KBM-7 (cell line): ENCODE measurements around the gene SCGB1C2.

ENCODE experiments used
- DNase-seq: peaks from one replicate; pipeline ENCODE4 v3.0.0-alpha.2; 2015
- in situ Hi-C: fragments of 300-500 bp; cut with MboI; formaldehyde crosslinking; loops from 2 replicates; pipeline ENCODE4 v1.14.3; 2020; ENCODE audit warnings: low sequenced_read_pairs, low pct_unique_long_range_greater_than_20kb, mixed read lengths

The SCGB1C2 gene

DNA sequence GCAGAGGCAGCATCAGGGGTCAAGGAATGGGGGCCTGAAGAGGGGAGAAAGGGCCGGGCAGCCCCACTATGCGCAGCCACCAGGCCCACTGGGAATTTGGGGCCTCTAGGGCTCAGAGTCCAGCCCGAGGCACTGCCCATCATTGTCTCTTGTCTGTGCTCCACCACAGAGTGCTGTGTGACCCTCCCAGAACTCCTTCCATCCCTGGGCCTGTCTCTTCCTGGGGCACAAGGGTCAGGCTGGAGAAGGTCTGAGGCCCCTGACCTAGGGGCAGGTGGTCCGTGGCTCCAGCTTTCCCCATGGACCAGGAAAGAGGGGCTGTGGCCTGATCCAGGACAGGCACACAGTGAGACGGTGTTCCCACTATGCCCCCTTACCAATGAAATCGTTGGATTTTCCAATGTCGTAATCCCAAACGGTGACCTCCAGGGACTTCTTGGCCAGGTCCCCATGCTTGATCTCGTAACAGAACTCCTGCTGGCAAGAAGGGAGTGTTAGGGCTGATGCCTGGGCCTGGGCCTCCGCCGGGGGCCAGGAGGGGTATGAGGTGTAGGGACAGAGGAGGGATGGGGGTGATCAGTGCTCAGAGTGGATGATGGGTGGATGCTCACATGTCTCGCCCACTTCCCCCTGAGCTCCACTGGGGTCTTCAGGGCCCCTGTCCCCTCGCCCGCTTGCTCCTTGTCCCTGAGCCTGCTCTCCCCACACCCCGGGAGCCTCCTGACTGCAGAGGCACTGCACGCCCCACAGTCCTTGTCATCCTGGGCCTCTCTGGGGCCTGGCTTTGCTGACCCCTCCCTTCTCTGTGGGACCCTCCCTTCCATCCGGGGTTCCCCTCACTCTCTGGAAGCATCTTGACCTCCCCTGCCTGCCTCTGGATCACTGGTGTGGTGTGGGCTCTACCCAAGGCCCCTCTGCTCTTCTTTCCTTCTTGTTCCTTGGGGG lies 10.7 kb downstream of the SCGB1C2 start:
- in situ Hi-C loops, result no loop called here
- DNase-seq, result no peak

DNA sequence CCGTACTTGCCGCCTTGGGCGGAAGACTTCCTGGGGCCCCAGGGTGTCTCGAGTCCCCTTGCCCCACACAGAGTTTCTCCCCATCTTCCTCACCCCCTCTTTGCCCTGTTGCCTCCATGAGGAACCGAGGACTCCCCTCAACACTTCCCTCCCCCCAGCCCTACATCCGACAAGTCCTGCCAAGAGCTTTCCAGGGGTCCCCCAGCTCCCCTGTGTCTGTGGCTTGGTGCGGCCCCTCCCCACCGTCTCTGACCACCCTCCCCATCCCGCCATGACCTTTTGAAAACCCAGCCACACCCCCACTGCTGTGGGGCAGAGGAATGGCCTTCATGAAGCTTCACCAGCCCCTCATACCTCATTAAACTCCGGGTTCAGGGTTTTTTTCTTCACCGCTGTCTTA lies 11.4 kb downstream of the SCGB1C2 start:
- in situ Hi-C loops, result no loop called here
- DNase-seq, result no peak

DNA sequence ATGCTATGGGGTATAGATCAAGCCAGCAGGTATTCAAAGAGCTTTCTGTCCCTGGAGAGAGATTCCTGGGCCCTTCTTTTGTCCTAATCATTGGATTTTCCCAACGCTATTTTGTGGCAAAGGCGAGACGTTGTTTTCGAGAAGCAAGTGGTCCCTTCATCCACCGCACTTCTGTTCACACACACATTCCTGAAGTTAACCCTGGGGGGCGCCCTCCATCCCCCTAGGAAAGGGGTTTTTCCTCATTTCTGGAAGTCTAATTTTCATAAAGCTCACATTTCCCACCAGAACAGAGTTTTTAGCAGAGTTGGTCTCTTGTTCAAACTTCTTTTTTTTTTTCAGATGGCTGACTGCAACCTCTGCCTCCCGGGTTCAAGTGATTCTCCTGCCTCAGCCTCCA lies 11.9 kb downstream of the SCGB1C2 start:
- no peak for DNase-seq
- in situ Hi-C loops, result no loop called here

DNA sequence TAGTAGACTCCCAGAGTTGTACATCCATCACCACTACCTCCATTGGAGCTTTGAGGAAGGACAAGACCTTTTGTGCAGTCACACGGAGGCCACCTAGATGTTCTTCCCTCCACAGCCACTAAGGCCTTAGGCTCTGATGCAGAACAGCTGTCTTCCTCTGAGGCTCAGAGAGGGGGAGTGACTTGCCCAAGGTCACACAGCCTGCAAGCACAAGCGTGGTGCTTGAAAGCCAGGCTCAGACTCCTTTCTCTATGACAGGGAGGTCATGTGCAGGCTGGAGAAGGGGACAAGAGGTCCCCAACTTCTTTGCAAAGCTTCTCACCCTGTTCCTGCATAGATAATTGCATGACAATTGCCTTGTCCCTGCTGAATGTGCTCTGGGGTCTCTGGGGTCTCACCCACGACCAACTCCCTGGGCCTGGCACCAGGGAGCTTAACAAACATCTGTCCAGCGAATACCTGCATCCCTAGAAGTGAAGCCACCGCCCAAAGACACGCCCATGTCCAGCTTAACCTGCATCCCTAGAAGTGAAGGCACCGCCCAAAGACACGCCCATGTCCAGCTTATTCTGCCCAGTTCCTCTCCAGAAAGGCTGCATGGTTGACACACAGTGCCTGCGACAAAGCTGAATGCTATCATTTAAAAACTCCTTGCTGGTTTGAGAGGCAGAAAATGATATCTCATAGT lies 12.7 kb downstream of the SCGB1C2 start:
- in situ Hi-C loops, result no loop called here
- no peak for DNase-seq

- no peak for DNase-seq
- in situ Hi-C loops, result no loop called here
Observed at GRCh38 chr17:151004-151403, 13.6 kb downstream of the SCGB1C2 start.

GRCh38 chr17:151886-152859 lies 14.8 kb downstream of the SCGB1C2 start:
- in situ Hi-C loops, result no loop called here
- no peak for DNase-seq

- in situ Hi-C loops, result no loop called here
- no peak for DNase-seq
Observed at GRCh38 chr17:152860-153420, 15.6 kb downstream of the SCGB1C2 start.

- in situ Hi-C loops, result no loop called here
- DNase-seq, result no peak
Observed at GRCh38 chr17:153851-154250, 16.5 kb downstream of the SCGB1C2 start.

- DNase-seq, result no peak
- in situ Hi-C loops, result no loop called here
Observed at GRCh38 chr17:155576-155975, 18.2 kb downstream of the SCGB1C2 start.

GRCh38 chr17:156094-156621 lies 18.8 kb downstream of the SCGB1C2 start:
- no peak for DNase-seq
- in situ Hi-C loops, result no loop called here

DNA sequence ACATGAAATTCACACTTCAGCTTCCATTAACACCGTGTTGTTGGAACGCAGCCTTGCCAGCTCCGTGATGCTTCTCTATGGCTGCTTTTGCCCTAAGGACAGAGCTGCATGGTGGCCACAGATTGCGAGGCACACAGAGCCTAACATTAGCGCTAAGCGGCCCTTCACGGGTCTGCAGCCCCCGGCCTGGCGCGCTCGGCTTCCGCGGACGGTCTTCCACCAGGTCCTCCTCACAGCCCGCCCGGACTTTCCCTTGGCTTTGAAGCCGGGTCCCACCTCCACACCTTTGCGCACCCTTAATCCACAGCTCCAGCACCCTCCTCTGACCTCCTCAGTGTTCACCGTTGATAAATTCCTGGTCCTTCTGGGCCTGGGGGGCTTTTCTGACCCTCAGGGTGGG lies 19.6 kb downstream of the SCGB1C2 start:
- no peak for DNase-seq
- in situ Hi-C loops, result no loop called here

DNA sequence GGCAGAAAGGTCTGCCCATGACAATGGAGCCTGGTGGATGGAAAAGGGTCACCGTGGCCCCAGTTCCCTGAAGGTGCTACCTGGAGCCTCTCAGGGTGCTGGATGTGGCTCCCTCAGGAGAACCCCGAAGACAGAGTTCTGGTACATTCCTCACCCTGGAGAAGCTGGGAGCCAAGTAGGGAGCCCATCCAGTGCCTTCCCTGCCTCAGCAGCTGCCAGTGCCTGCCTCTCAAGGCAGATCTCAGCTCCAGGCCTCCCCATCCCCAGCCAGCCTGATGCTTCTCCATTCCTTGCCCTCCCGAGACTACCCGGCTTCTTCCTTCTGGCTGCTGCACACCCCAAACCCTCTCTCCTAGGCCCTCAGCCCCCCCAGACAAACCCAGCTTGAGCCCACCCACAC lies 20.5 kb downstream of the SCGB1C2 start:
- in situ Hi-C loops, result no loop called here
- no peak for DNase-seq

GRCh38 chr17:158379-158778 lies 21.0 kb downstream of the SCGB1C2 start:
- no peak for DNase-seq
- in situ Hi-C loops, result no loop called here

- DNase-seq, result no peak
- in situ Hi-C loops, result no loop called here
Observed at GRCh38 chr17:159609-160008, 22.2 kb downstream of the SCGB1C2 start.

GRCh38 chr17:160336-160735 lies 23.0 kb downstream of the SCGB1C2 start:
- DNase-seq, result no peak
- in situ Hi-C loops, result no loop called here

- in situ Hi-C loops, result no loop called here
Observed at GRCh38 chr17:161481-161880, 24.1 kb downstream of the SCGB1C2 start.

DNA sequence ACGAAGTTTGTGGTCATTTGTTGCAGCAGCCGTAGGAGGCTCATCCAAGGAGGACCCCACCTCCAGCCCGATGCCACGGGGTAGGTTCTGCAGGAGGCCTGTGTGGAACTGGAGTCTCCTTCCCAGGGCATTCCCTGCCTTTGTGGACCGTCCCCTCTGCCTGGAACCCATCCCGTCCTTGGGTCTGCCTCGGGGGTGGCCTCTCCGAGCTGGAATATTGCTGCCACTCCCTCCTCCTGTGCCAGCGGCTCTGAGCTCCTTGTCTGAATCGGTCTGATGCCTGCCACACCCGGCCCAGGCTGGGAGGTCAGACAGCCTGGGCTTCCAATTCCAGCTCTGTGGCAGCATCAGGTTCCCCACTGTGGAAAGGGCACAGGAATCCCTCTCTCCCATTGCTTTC lies 25.3 kb downstream of the SCGB1C2 start:
- in situ Hi-C loops, result no loop called here
- DNase-seq, result no peak

More at GRCh38 chr17:161481-161880, 24.1 kb downstream of the SCGB1C2 start:
- DNase-seq, result no peak

GRCh38 chr17:163514-164098 lies 26.2 kb downstream of the SCGB1C2 start:
- in situ Hi-C loops, result no loop called here
- DNase-seq, result no peak
